ENCODE data around the gene SLC6A13.
A peak's percentile ranks its signal among the peaks of the same experiment; 100 is the strongest.
"Not testable (repeated sequence)": the region's sequence is repeated elsewhere in the genome, so short reads cannot be mapped to it uniquely, and the experiment has no call there.

The SLC6A13 gene

DNA sequence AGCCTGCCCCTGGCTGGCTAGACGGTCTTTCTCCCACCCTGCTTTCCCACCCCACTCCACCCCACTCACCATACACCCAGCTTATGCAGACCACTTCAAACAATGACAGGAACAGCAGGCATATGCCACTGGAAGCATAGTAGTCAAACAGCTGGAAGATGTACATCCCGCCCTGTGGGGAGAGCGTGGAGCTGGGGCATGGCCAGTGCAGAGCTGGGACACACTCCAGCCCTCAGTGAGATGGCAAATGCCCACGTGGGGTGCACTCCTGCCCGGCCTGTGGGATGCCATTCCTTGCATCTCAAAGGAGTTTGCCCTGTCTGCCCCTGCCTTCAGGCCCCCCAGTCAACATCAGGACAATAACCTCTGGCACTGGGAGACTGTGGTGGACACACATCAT, 67.5 kb downstream of the SLC6A13 start:
- no peak for DNase-seq

DNA sequence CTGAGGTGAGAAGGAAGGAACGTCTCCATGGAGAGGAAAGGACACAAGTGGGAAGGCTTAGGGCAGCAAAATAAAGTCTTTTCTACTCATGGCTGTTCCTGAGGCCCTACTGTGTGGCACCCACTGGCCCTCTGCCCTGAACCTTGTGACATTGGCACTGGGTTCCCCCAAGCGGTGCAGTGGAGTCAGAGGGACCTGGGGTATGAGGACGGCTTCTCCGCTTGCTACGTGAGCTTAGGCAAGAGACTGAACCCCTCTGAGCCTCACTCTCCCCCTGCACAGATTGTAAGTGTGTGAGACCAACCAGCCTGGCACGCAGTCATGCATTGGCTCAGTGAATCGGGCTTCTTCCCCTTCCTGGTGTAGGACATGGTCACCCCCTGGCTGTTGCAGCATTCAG, 68.4 kb downstream of the SLC6A13 start:
- no peak for DNase-seq

DNA sequence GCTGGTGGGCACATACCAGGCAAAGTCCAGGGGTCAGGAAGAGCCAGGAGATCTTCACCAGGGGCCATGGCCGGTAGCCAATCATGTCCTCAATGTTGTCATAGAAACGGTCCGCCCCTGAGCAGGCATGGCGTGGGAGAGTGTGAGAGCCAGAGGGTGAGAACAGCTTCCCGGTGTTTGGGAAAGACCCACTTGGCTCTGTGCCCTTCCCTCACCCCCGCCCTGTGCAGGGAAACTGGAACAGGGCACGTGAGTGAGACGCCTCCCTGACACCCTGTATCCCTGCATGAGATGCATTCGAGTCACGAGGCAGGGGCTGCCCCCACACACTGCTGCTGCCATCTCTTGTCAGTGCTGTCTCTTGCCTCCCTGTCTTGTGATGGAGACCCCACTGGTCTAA, 69.4 kb downstream of the SLC6A13 start:
- DNase-seq: peak; percentile 64

- no peak for DNase-seq
Measured at GRCh38 chr12:191541-191940, 71.1 kb downstream of the SLC6A13 start.

- no peak for DNase-seq
Measured at GRCh38 chr12:190881-191280, 71.8 kb downstream of the SLC6A13 start.

- DNase-seq: no peak
Measured at GRCh38 chr12:189622-189962, 73.0 kb downstream of the SLC6A13 start.

DNA sequence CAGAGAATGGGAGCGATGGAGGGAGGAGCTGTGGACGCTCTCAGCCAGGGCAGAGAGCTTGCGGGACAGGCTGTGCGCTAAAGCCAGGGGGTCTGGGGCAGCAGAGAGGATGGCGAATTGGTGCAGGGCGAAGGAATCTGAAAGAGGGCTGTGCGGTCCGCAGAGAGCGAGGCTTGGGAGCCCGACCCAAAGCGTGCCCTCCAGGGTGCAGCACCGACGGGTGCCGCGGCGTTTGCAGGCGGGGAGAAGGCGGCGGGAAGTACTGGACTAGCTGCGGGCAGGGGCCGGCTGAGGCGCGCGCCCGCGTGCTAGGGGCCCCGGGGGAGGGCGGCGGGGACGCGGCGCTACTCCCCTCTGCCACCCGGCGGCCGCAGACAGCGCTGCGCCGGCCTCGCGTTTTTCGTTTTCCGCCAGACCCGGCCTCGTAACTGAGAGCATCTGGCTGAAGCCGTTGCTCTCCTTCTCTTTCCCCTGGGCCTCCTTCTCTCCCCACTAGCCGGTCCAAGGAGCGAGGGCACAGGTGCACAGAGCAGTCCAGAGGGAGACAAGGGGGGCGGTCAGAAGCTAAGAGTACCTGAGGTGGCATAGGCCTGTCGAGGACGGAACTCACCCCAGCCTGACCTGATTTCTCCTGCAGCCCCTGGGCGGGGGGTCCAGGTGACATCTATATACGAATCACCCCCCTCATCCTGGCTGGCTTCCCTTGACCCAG, 73.6 kb downstream of the SLC6A13 start:
- DNase-seq: peak; percentile 90

DNA sequence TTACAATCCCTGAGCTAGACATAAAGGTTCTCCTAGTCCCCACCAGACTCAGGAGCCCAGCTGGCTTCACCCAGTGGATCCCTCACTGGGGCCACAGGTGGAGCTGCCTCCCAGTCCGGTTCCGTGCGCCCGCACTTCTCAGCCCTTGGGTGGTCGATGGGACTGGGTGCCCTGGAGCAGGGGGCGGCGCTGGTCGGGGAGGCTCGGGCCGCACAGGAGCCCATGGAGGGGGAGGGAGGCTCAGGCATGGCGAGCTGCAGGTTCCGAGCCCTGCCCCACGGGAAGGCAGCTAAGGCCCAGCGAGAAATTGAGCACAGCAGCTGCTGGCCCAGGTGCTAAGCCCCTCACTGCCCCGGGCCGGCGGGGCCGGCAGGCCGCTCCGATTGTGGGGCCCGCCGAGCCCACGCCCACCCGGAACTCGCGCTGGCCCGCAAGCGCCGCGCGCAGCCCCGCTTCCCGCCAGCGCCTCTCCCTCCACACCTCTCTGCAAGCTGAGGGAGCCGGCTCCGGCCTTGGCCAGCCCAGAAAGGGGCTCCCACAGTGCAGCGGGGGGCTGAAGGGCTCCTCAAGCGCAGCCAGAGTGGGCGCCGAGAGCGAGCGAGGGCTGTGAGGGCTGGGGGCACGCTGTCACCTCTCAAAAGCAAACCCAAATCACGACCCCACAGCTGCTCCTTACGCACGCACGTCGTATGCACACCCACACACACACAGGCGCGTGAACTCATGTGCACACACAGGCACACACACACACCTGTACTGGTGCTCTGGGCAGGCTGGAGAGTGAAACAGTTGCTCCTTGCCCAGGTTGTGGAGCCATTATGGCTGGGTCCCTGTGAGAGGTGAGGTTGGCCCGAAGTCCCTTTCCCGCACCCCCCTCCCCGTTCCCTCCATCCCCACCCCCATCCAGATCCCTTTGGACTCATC, 74.4 kb downstream of the SLC6A13 start:
- DNase-seq: not testable (repeated sequence)

DNA sequence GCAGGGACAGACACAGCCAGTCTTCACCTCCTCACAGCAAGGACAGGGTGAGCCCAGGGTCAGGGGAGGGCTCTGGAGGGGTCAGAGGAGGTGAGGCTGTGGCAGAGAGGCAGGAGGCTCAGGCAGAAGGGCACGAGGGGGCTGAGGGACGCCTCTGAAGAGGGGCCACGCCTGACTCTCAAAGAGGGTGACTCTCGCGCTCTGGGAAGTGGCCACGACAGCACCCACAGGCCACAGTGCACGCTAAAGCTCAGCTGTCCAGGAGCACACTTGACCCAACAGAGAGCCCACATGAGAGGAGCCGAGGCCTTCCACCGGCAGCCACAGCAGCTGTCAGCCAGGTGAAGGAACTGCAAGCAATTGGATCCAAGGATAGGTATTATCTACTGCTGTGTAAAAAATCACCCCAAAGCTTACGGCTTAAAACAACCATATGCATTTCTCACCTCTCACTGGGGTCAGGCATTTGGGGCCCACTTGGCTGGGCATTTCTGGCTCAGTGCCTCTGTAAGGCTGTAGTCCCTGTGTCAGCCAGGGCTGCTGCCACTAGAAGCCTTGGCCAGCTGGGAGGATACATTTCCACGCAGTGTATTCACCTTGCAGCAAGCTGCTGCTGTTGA, 76.5 kb downstream of the SLC6A13 start:
- DNase-seq: no peak

- no peak for DNase-seq
Measured at GRCh38 chr12:185576-185955, 77.1 kb downstream of the SLC6A13 start.

GRCh38 chr12:184811-185575, 77.6 kb downstream of the SLC6A13 start:
- no peak for DNase-seq

- no peak for DNase-seq
Measured at GRCh38 chr12:182381-182892, 80.2 kb downstream of the SLC6A13 start.

GRCh38 chr12:181921-182320, 80.7 kb downstream of the SLC6A13 start:
- no peak for DNase-seq

GRCh38 chr12:180445-180844, 82.2 kb downstream of the SLC6A13 start:
- DNase-seq: no peak

DNA sequence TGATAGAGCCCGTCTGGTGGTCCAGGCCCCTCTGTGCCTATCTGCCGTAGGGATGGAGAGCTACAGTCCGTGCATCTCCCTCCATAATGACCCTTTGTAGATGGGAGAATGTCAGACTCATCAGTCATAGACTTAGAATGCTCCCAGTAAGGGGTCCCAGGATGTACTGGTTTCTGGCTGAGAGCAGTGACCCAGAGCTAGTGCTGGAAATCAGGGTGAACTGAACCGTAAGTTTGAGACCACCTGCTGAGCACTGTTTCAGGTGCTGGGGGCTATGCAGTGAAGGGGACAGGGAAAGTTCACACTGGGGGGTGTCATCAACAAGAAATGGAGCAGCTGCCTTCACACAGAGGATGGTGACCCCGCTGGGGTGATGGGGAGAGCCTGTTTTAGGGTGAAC, 82.8 kb downstream of the SLC6A13 start:
- peak; percentile 28 for DNase-seq

GRCh38 chr12:179131-179884, 83.3 kb downstream of the SLC6A13 start:
- DNase-seq: peak; percentile 94

GRCh38 chr12:178829-179109, 83.9 kb downstream of the SLC6A13 start:
- DNase-seq: peak; percentile 51

DNA sequence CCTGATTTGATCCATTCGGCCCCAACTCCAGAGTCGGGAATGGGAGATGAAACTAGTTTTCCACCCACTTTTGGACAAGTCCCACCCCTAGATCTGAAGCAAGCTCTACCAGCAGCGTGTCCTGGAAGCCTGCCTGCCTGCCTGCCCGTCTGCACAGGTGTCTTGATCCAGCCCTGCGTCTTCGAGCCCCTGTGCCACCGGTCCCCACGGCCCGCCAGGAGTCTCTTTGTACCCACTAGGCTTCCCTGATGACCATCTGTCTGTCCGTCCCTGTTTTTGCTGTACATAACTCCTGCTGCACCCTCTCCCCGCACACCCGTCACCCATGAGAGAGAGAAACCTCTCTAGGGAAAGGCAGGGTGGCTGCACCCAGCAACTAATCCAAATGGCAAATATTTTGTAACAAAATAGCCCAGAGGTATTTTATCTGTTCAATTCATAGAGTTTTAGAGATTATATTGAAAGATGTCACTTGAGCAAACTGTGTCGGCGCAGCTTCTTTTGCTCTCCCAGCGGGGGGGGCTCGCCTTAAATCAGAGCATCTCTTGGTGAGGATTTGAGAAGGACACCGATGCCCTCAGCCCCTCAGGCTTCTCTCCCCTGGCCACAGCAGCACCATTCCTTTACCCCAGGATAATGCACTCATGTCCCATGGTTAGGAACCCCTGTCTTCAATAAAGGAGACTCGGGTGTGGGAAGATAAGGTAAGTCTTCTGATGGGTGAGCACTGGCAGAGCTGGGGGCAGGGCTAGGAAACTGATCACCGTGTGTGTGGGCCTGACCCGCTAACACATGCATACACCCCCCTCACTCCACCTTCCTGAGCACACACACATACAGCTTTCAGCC, 84.4 kb downstream of the SLC6A13 start:
- DNase-seq: no peak

- no peak for DNase-seq
Measured at GRCh38 chr12:177336-177979, 85.2 kb downstream of the SLC6A13 start.

DNA sequence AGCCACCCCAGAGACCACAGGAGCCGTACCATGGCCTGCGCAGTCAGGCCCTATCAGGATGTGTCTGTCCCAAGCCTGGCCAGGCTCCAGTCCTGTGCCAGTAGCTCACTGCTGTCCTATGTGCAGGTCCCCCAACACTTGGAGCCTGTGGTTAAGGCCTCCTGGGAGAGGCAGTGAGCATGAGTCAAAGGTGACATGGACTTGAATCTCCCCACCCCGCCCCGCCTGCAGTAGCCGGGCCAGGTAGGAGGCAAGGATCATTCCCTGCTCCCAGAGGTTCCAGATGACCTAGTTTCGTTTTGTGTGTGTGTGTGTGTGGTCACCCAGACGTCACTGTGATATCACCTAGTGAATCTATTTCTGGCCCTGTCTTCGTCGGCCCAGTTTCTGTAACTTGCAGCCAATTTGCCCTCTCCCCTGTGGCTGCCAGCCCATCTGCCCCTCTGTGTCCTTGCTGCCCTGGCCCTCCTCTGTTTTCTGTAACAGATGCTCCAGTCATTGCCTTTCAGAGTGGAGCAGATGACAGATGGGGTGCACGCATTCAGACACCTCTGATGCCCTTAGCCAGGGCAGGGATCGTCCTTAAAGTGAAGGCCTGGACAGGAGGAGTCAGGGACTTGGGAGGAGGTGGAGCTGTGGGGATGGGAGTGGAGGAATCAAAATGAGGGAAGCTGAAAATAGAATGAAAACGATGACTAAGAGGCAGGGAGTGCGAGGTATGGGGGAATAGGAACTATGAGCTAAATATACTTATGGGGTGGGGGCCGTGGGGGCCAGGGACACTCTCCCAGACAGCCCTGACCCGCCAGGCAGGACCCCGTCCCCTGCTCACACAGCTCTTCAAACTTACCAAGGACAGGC, 86.1 kb downstream of the SLC6A13 start:
- DNase-seq: peak; percentile 72
